ENCODE results near the gene MATK. TPM values are rescaled to one million over a fixed set of nuclear protein-coding genes. Genes with fewer than 3 reads are reported as not detected.

MATK gene
- total RNA-seq, 2 donors from 2014 or later: 5.7 to 5.8 TPM

DNA sequence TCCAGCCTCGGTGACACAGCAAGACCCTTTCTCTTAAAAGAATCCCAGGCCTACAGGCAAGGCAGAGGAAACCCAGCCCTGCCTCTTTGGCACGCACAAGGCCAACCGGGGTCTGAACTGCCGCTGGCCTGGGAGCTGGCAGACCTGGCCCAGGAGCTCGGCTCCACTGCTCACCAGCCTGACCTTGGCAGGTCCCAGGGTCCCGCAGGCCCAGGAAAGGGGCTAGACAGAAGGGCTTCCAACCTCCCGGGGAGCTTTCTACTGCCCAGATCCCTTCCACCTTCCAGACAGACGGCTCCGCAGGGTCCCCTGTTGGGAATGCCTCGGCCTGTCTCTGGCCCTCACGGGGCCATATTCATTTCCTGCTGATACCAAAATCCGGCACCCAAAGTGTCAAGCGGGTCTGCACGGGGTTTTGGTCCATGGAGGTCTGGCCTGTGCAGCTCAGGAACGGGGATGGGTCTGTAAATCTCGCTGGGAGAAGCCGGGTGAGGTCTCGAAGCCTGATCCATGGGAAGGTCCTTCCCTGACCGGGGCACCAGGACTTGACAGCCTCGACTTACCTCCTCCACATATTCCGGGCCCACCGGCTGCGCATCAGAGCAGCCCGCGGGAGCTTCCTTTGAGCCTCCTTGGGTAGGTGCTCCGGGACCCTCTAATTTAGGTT lies 36.6 kb upstream of the MATK start:
- peaks cover 14% of the 10 kb centered on the region for H3K27me3 Mint-ChIP-seq (ENCODE audit: insufficient read depth)
- TF ChIP-seq CTCF (conservative IDR thresholded peaks at IDR 0.05): no peak

GRCh38 chr19:3821857-3822364 lies 35.7 kb upstream of the MATK start:
- WGBS, 2 experiments (ENCODE audit: insufficient coverage in 1 of 2, insufficient read length in 1 of 2): 38 to 44% methylated on average over 36 to 43 of the region's 43 CpGs
- TF ChIP-seq CTCF (conservative IDR thresholded peaks at IDR 0.05): peak; percentile 99
- no peaks in the 10 kb centered on the region for H3K4me1 Mint-ChIP-seq

More for the DNA sequence above, 36.6 kb upstream of the MATK start:
- no peak overlapping the region for H3K27ac Mint-ChIP-seq
- DNase-seq: peak; percentile 44
- H3K9me3 Mint-ChIP-seq: no peaks in the 10 kb centered on the region
- Histone ChIP-seq H3K27me3 (ENCODE audit: control insufficient read depth, insufficient read depth, low read length, poor library complexity, severe bottlenecking) (peaks cover 5% of the 10 kb centered on the region), H3K9me3 (ENCODE audit: control insufficient read depth, low read length) (no peaks in the 10 kb centered on the region), H3K4me3 (ENCODE audit: low read length) (no peak overlapping the region), H3K27ac (ENCODE audit: low read depth, low read length) (no peak overlapping the region), H3K9ac (ENCODE audit: extremely low read depth, low read length, poor library complexity, severe bottlenecking) (no peak overlapping the region), H3K4me1 (ENCODE audit: control insufficient read depth, insufficient read depth, low read length) (no peaks in the 10 kb centered on the region), H3K36me3 (ENCODE audit: control insufficient read depth, insufficient read depth, low read length) (no peaks in the 10 kb centered on the region)
- 90 to 96% methylated on average over 20 to 26 of the region's 26 CpGs for WGBS, 2 experiments (ENCODE audit: insufficient coverage in 1 of 2, insufficient read length in 1 of 2)
- H3K36me3 Mint-ChIP-seq (ENCODE audit: low read depth): no peaks in the 10 kb centered on the region
- no peaks in the 10 kb centered on the region for H3K4me1 Mint-ChIP-seq
- no peak overlapping the region for H3K4me3 Mint-ChIP-seq

DNA sequence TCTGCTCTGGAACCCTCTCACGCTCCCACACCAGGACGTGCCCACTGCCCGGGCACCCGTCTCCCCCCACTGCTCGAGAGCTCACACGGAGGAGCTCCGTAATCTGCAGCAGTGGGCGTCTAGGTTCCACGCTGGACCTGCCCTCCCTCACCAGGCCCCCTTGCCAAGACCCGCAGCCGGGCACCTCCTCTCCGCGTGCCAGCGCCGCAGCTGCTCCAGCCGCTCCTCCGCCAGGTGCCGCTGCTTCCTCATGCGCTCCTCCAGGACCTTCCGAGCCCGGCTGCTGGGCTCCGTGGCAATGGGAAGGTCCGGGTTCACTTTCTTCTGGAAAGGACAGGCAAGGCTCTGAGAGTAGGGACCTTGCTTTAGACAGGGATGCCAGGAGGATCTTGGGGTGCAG lies 35.0 kb upstream of the MATK start:
- Mint-ChIP-seq H3K27me3 (ENCODE audit: insufficient read depth) (peaks cover 14% of the 10 kb centered on the region), H3K4me1 (no peaks in the 10 kb centered on the region), H3K4me3 (no peak overlapping the region), H3K36me3 (ENCODE audit: low read depth) (no peaks in the 10 kb centered on the region), H3K9me3 (no peaks in the 10 kb centered on the region), H3K27ac (no peak overlapping the region)
- Histone ChIP-seq H3K4me1 (ENCODE audit: control insufficient read depth, insufficient read depth, low read length) (no peaks in the 10 kb centered on the region), H3K4me3 (ENCODE audit: low read length) (no peak overlapping the region), H3K27me3 (ENCODE audit: control insufficient read depth, insufficient read depth, low read length, poor library complexity, severe bottlenecking) (peaks cover 5% of the 10 kb centered on the region), H3K36me3 (ENCODE audit: control insufficient read depth, insufficient read depth, low read length) (no peaks in the 10 kb centered on the region), H3K9me3 (ENCODE audit: control insufficient read depth, low read length) (no peaks in the 10 kb centered on the region), H3K9ac (ENCODE audit: extremely low read depth, low read length, poor library complexity, severe bottlenecking) (no peak overlapping the region), H3K27ac (ENCODE audit: low read depth, low read length) (no peak overlapping the region)
- DNase-seq: no peak
- TF ChIP-seq CTCF (conservative IDR thresholded peaks at IDR 0.05): no peak
- 91 to 94% methylated on average over 10 to 23 of the region's 23 CpGs for WGBS, 2 experiments (ENCODE audit: insufficient coverage in 1 of 2, insufficient read length in 1 of 2)

More at GRCh38 chr19:3821857-3822364, 35.7 kb upstream of the MATK start:
- Histone ChIP-seq H3K27ac (ENCODE audit: low read depth, low read length) (no peak overlapping the region), H3K4me1 (ENCODE audit: control insufficient read depth, insufficient read depth, low read length) (no peaks in the 10 kb centered on the region), H3K27me3 (ENCODE audit: control insufficient read depth, insufficient read depth, low read length, poor library complexity, severe bottlenecking) (peaks cover 5% of the 10 kb centered on the region), H3K4me3 (ENCODE audit: low read length) (no peak overlapping the region), H3K9me3 (ENCODE audit: control insufficient read depth, low read length) (no peaks in the 10 kb centered on the region), H3K9ac (ENCODE audit: extremely low read depth, low read length, poor library complexity, severe bottlenecking) (no peak overlapping the region), H3K36me3 (ENCODE audit: control insufficient read depth, insufficient read depth, low read length) (no peaks in the 10 kb centered on the region)
- no peak overlapping the region for H3K27ac Mint-ChIP-seq
- DNase-seq: peak; percentile 95
- H3K9me3 Mint-ChIP-seq: no peaks in the 10 kb centered on the region
- peaks cover 14% of the 10 kb centered on the region for H3K27me3 Mint-ChIP-seq (ENCODE audit: insufficient read depth)
- H3K4me3 Mint-ChIP-seq: no peak overlapping the region
- H3K36me3 Mint-ChIP-seq (ENCODE audit: low read depth): no peaks in the 10 kb centered on the region
